K562 (cell line): ENCODE measurements around the gene SHBG. TPM values are rescaled to one million over a fixed set of nuclear protein-coding genes. Genes with fewer than 3 reads are reported as not detected.

Experiments used
- ATAC-seq: fragments of 200-7000 bp; cut with Tn5 transposase; 3 replicates; pipeline ENCODE4 v1.9.1; 2020; ENCODE audit warnings: moderate library complexity
- BruUV-seq: library from RNA; stranded (reverse); fragments of 400-500 nt; replicated peaks from 2 replicates; lab custom pipeline; 2021; lab: Mats Ljungman, UMichigan
- CTCF ChIA-PET: fragments of 300-600 bp; formaldehyde crosslinking; extraction: SDS; loops from one replicate; lab custom pipeline; 2021; ENCODE audit warnings: low intra/inter-chr PET ratio; lab: Yijun Ruan, JAX
- POLR2A ChIA-PET: fragments of 300-600, 350-650 bp; sonication (Branson Sonifier 250); formaldehyde crosslinking; extraction: SDS; loops from one replicate; lab custom pipeline; 2021; ENCODE audit warnings: antibody characterized with exemption, inconsistent platforms; lab: Yijun Ruan, JAX
- DNase-seq, 4 experiments: peaks; one replicate each; pipeline versions ENCODE4 v3.0.0 to v3.0.0-alpha.2; 2011 to 2018; ENCODE audit warnings: low spot score in 3 of 4, mixed read lengths in 3 of 4; ENCODE audit errors: extremely low read depth in 1 of 4
- FAIRE-seq: peaks from 2 replicates; lab custom pipeline; 2011; peaks lifted over from hg19 to GRCh38; lab: Jason Lieb, UNC
- H2AFZ ChIP-seq: 2 replicates; pipeline ENCODE4 v1.6.0; 2011; ENCODE audit warnings: low read depth, low read length, control low read depth, inconsistent platforms
- H3K27ac ChIP-seq: fragments of 200-600 bp; 3 replicates; pipeline ENCODE4 v1.8.0; 2011; ENCODE audit warnings: low read depth, mild to moderate bottlenecking, control low read depth, inconsistent platforms, low read length, moderate library complexity, mixed read lengths; ENCODE audit errors: extremely low read depth
- H3K27me3 ChIP-seq, 2 experiments: fragments of 300-600 bp in 1 of 2; 2 replicates in 1 of 2; 3 replicates in 1 of 2; pipeline versions ENCODE4 v1.6.0 to v1.8.0; 2011; ENCODE audit warnings: inconsistent platforms in 2 of 2, low read length in 2 of 2, mild to moderate bottlenecking in 1 of 2, mixed read lengths in 1 of 2, moderate library complexity in 1 of 2; ENCODE audit not compliant: control insufficient read depth in 2 of 2, insufficient read depth in 2 of 2
- H3K36me3 ChIP-seq: fragments of 300-600 bp; 3 replicates; pipeline ENCODE4 v1.8.0; 2011; ENCODE audit warnings: mild to moderate bottlenecking, low read length, inconsistent platforms; ENCODE audit not compliant: control insufficient read depth, insufficient read depth
- H3K4me1 ChIP-seq, 2 experiments: fragments of 200-600 bp in 1 of 2; replicated peaks in 1 of 2; 2 replicates in 1 of 2; 3 replicates in 1 of 2; pipeline versions ENCODE4 v1.5.1 to v1.8.0; 2011; ENCODE audit warnings: inconsistent platforms in 2 of 2, low read length in 2 of 2, mild to moderate bottlenecking in 1 of 2, mixed read lengths in 1 of 2, moderate library complexity in 1 of 2; ENCODE audit not compliant: control insufficient read depth in 2 of 2, insufficient read depth in 2 of 2
- H3K4me2 ChIP-seq: 2 replicates; pipeline ENCODE4 v1.6.1; 2011; ENCODE audit warnings: low read length, control low read depth, inconsistent platforms, mixed read lengths; ENCODE audit not compliant: insufficient read depth
- H3K4me3 ChIP-seq: fragments of 200-600 bp; sonication (generic), shearing (Covaris generic); 2 replicates; pipeline ENCODE4 v1.5.1; 2016; ENCODE audit warnings: control low read depth, inconsistent platforms
- H3K79me2 ChIP-seq: fragments of 200-600 bp; 3 replicates; pipeline ENCODE4 v1.8.0; 2011; ENCODE audit warnings: low read length, inconsistent platforms; ENCODE audit not compliant: control insufficient read depth, insufficient read depth
- H3K9ac ChIP-seq, 2 experiments: 2 replicates each; pipeline versions ENCODE4 v1.6.0 to v1.6.1; 2011; ENCODE audit warnings: low read depth in 2 of 2, low read length in 2 of 2, control low read depth in 1 of 2, inconsistent platforms in 1 of 2, mild to moderate bottlenecking in 1 of 2, mixed read lengths in 1 of 2; ENCODE audit not compliant: insufficient read depth in 1 of 2
- H3K9me1 ChIP-seq: one replicate; pipeline ENCODE4 v1.6.0; 2011; ENCODE audit warnings: inconsistent platforms, mild to moderate bottlenecking, low read length, moderate library complexity; ENCODE audit not compliant: control insufficient read depth, insufficient read depth
- H3K9me3 ChIP-seq: replicated peaks from 2 replicates; pipeline ENCODE4 v1.5.1; 2011; ENCODE audit warnings: low read depth, low read length, inconsistent platforms; ENCODE audit not compliant: control insufficient read depth, insufficient read depth
- H4K20me1 ChIP-seq: replicated peaks from 2 replicates; pipeline ENCODE4 v1.6.1; 2011; ENCODE audit warnings: low read length, inconsistent platforms, mixed read lengths; ENCODE audit not compliant: control insufficient read depth, insufficient read depth
- CHD1 ChIP-seq: fragments of 200-600 bp; sonication (generic); IDR thresholded peaks from one replicate; pipeline ENCODE4 v1.6.1; 2012; ENCODE audit warnings: mild to moderate bottlenecking, moderate library complexity, low read length, inconsistent platforms
- EP400 ChIP-seq: fragments of 450-650 bp; IDR thresholded peaks from 2 replicates; pipeline ENCODE4 v1.6.1; 2017; ENCODE audit warnings: antibody characterized with exemption, mild to moderate bottlenecking, moderate library complexity
- NR2C2 ChIP-seq, 2 experiments: fragments of 200-800 bp in 1 of 2; sonication (Bioruptor generic) in 1 of 2; sonication (generic) in 1 of 2; formaldehyde crosslinking in 1 of 2; IDR thresholded peaks; 2 replicates each; pipeline versions ENCODE4 v1.6.1 to v1.8.0; 2016 to 2022; ENCODE audit warnings: mild to moderate bottlenecking in 1 of 2, missing compliant biosample characterization in 1 of 2, missing genetic modification characterization in 1 of 2, missing genetic modification reagents in 1 of 2
- RB1 ChIP-seq: fragments of 450-650 bp; IDR thresholded peaks from 2 replicates; pipeline ENCODE4 v1.6.1; 2017; ENCODE audit warnings: low read depth, mild to moderate bottlenecking
- SAP30 ChIP-seq: fragments of 200-600 bp; sonication (generic); IDR thresholded peaks from 2 replicates; pipeline ENCODE4 v1.6.1; 2012; ENCODE audit warnings: borderline replicate concordance, low read depth, mild to moderate bottlenecking, moderate library complexity, low read length, control low read depth, inconsistent platforms; ENCODE audit not compliant: insufficient read depth, poor library complexity, severe bottlenecking
- SMARCC2 ChIP-seq: fragments of 450-650 bp; IDR thresholded peaks from 2 replicates; pipeline ENCODE4 v1.6.1; 2017; ENCODE audit warnings: antibody characterized with exemption, moderate library complexity, mild to moderate bottlenecking, low read depth
- SMARCE1 ChIP-seq: fragments of 450-650 bp; IDR thresholded peaks from 2 replicates; pipeline ENCODE4 v1.7.1; 2016; ENCODE audit warnings: mild to moderate bottlenecking
- THRB ChIP-seq: fragments of 450-650 bp; formaldehyde crosslinking; conservative IDR thresholded peaks from 2 replicates; pipeline ENCODE4 v1.4.0; 2022; ENCODE audit warnings: mild to moderate bottlenecking, missing genetic modification characterization
- ZBTB40 ChIP-seq, 2 experiments: fragments of 450-650 bp in 1 of 2; sonication (generic) in 1 of 2; formaldehyde crosslinking in 1 of 2; IDR thresholded peaks; 2 replicates each; pipeline versions ENCODE4 v1.7.1 to v1.9.0; 2016 to 2022; ENCODE audit warnings: inconsistent platforms in 1 of 2, mild to moderate bottlenecking in 1 of 2, missing genetic modification reagents in 1 of 2
- WGBS: fragments of 100-300 bp; shearing (Covaris generic); methylation state at CpG from one replicate; pipeline ENCODE4 v1.1.6; 2016; ENCODE audit warnings: low coverage, mixed read lengths; ENCODE audit not compliant: insufficient coverage; ENCODE audit errors: missing lambda C conversion rate; 5-methylcytosine and 5-hydroxymethylcytosine counted together
- in situ Hi-C: fragments of 300-500 bp; cut with MboI; formaldehyde crosslinking; loops from 4 replicates; pipeline ENCODE4 v1.15.0; 2018; ENCODE audit warnings: inconsistent platforms, mixed read lengths
- intact Hi-C: fragments of 100-400 bp; cut with micrococcal nuclease; formaldehyde crosslinking; loops from 2 replicates; pipeline ENCODE4 v1.14.2; 2022
- polyA plus RNA-seq, 8 experiments: library from polyadenylated mRNA; depleted of rRNA in 4 of 8; stranded (reverse) in 5 of 8; unstranded in 3 of 8; fragments of >200 nt; fragmentation: Nextera tagmentation in 2 of 8; fragmentation: Illumina TruSeq in 1 of 8; extraction: Ambion mirVana in 2 of 8; extraction: Trizol in 1 of 8; gene quantifications; 2 replicates each; pipeline versions ENCODE4 v1.2.1 to v1.2.3, GENCODE V29; 2011 to 2014; ENCODE audit warnings: inconsistent platforms in 1 of 8, missing spikeins in 1 of 8
- total RNA-seq, 7 experiments: library from RNA; depleted of rRNA in 6 of 7; stranded (reverse); fragments of >200 nt in 6 of 7; fragmentation: Illumina TruSeq in 2 of 7; extraction: Trizol in 2 of 7; gene quantifications; 2 replicates each; pipeline versions ENCODE4 v1.2.1 to v1.2.3, GENCODE V29; 2011 to 2021; ENCODE audit warnings: low replicate concordance in 1 of 7

The SHBG gene
- total and polyA plus RNA-seq, 9 of the 15 experiments (the other 6 are each of a cell fraction or from before 2014, with no cell fraction given) = not detected

- 0% methylated on average over 12 of the region's 20 CpGs for WGBS
- Histone ChIP-seq H3K4me3 (peak overlapping the region; percentile 81), H3K9me1 (peaks cover 6% of the 10 kb centered on the region), H3K36me3 (peaks cover 14% of the 10 kb centered on the region; the same call in 2 of the 3 replicates), H3K27me3 (no peaks in the 10 kb centered on the region), H2AFZ (peak overlapping the region; percentile 4; the same call in 1 of the 2 replicates), H3K4me1 (peaks cover 16 to 27% of the 10 kb centered on the region in 2 experiments; a peak in 4 of 5 replicates), H3K9ac (peak overlapping the region; percentile 80 to 96), H3K4me2 (peak overlapping the region; percentile 82), H4K20me1 (no peaks in the 10 kb centered on the region; the same call in 1 of the 2 replicates), H3K27ac (peak overlapping the region; percentile 80), H3K9me3 (no peaks in the 10 kb centered on the region), H3K79me2 (peaks cover 51% of the 10 kb centered on the region)
- TSS peak; percentile 54 for BruUV-seq
- DNase-seq = no peak
- ChIA-PET POLR2A (interaction anchor here (0.8 to 4.0 kb wide), 4 partner anchors 23 to 245 kb away, joined by 3 to 28 read pairs (median 4); partner anchors contain the start of genes MPDU1 and TP53), CTCF (no interaction called here)
- no peak for ATAC-seq
- intact Hi-C loops = no loop called here
- in situ Hi-C loops = no loop called here
- FAIRE-seq = peak; percentile 54
- TF ChIP-seq SMARCE1 (0 out of 2 replicates have a peak, but pooled peaks have one; percentile 49), SMARCC2 (peak; percentile 58; the same call in 1 of the 2 replicates), RB1 (no peak), THRB (CRISPR knock-in tag) (no peak), ZBTB40 (IDR thresholded peaks at IDR 0.05) (0 out of 2 replicates have a peak, but pooled peaks have one; percentile 34), ZBTB40 (CRISPR knock-in tag; IDR thresholded peaks at IDR 0.05) (no peak), EP400 (peak; percentile 45; the same call in 1 of the 2 replicates), SAP30 (peak; percentile 60), CHD1 (peak; percentile 39), NR2C2 (CRISPR knock-in tag; IDR thresholded peaks at IDR 0.05) (no peak), NR2C2 (tag; IDR thresholded peaks at IDR 0.05) (0 out of 2 replicates have a peak, but pooled peaks have one; percentile 4)
Observed at GRCh38 chr17:7613769-7614424, 16.0 kb upstream of the SHBG start.
